GM19099 (cell line): ENCODE data around the gene POLN.

Experiments
- POLR2A ChIP-seq: IDR thresholded peaks from 3 replicates; pipeline ENCODE4 v1.6.1; 2011; ENCODE audit warnings: low read depth; ENCODE audit not compliant: insufficient read length; ENCODE audit errors: extremely low read depth

Gene POLN

GRCh38 chr4:2251073-2251794 is 9.3 kb upstream of the POLN start:
- no peak for TF ChIP-seq POLR2A

- no peak for TF ChIP-seq POLR2A
These were observed 8.6 kb upstream of the POLN start for GRCh38 chr4:2250357-2251072.

- no peak for TF ChIP-seq POLR2A
These were observed 7.8 kb upstream of the POLN start for GRCh38 chr4:2249526-2250356.

GRCh38 chr4:2248821-2249261 is 6.9 kb upstream of the POLN start:
- TF ChIP-seq POLR2A = no peak

- TF ChIP-seq POLR2A = no peak
These were observed 6.3 kb upstream of the POLN start for GRCh38 chr4:2248044-2248780.

- TF ChIP-seq POLR2A = no peak
These were observed 5.5 kb upstream of the POLN start for GRCh38 chr4:2247128-2248043.

GRCh38 chr4:2246384-2247127 is 4.6 kb upstream of the POLN start:
- no peak for TF ChIP-seq POLR2A

GRCh38 chr4:2245787-2246275 is 3.9 kb upstream of the POLN start:
- TF ChIP-seq POLR2A = no peak

GRCh38 chr4:2245057-2245786 is 3.3 kb upstream of the POLN start:
- no peak for TF ChIP-seq POLR2A

- TF ChIP-seq POLR2A = no peak
These were observed 1.9 kb upstream of the POLN start for GRCh38 chr4:2243681-2244380.

GRCh38 chr4:2241003-2241402 is 918 bp downstream of the POLN start:
- no peak for TF ChIP-seq POLR2A
